Esophagus muscularis mucosa (tissue), 4 donors: Measurements from ENCODE around the gene AGA.

ENCODE experiments used
- CTCF ChIP-seq, 3 experiments: fragments of 200-600 bp in 2 of 3; fragments of 450-650 bp in 1 of 3; sonication (generic) in 2 of 3; IDR thresholded peaks; one replicate each; pipeline ENCODE4 v1.5.1; 2017 to 2019; ENCODE audit warnings: antibody characterized with exemption in 3 of 3, mild to moderate bottlenecking in 2 of 3, moderate library complexity in 1 of 3
- EP300 ChIP-seq: sonication (generic); formaldehyde crosslinking; IDR thresholded peaks from one replicate; pipeline ENCODE4 v1.6.1; 2017; ENCODE audit warnings: antibody characterized with exemption
- POLR2A ChIP-seq: fragments of 450-650 bp; IDR thresholded peaks from one replicate; pipeline ENCODE4 v1.6.1; 2017; ENCODE audit warnings: antibody characterized with exemption, moderate library complexity, mild to moderate bottlenecking, low read depth
- POLR2AphosphoS5 ChIP-seq, 2 donors: sonication (generic); formaldehyde crosslinking; IDR thresholded peaks; one replicate each; pipeline ENCODE4 v1.6.1; 2017; ENCODE audit warnings: antibody characterized with exemption in 2 of 2

- no peak for TF ChIP-seq CTCF (IDR thresholded peaks at IDR 0.05)
- TF ChIP-seq POLR2A, result no peak
- TF ChIP-seq POLR2AphosphoS5 (IDR thresholded peaks at IDR 0.05), result no peak
- TF ChIP-seq EP300, result no peak
Measured at GRCh38 chr4:177485528-177485927, 43.3 kb upstream of the AGA start.
